Astrocyte of the spinal cord (primary cell): ENCODE results near the gene KCP.

Experiments used
- DNase-seq: peaks from one replicate; pipeline ENCODE4 v3.0.0; 2011; ENCODE audit warnings: low read depth, low spot score
- H3K4me3 ChIP-seq: 2 replicates; pipeline ENCODE4 v1.5.1; 2011; ENCODE audit warnings: low read depth, mild to moderate bottlenecking, low read length, moderate library complexity
- in situ Hi-C: cut with HindIII; loops from 2 replicates; pipeline ENCODE4 v1.10.0; 2017; ENCODE audit warnings: low sequenced_read_pairs
- TF ChIP-seq, protein P1 (sequence below): IDR thresholded peaks from 2 replicates; pipeline ENCODE4 v1.5.1; 2012; ENCODE audit warnings: low read depth, mild to moderate bottlenecking, low read length, inconsistent platforms

Gene KCP

DNA sequence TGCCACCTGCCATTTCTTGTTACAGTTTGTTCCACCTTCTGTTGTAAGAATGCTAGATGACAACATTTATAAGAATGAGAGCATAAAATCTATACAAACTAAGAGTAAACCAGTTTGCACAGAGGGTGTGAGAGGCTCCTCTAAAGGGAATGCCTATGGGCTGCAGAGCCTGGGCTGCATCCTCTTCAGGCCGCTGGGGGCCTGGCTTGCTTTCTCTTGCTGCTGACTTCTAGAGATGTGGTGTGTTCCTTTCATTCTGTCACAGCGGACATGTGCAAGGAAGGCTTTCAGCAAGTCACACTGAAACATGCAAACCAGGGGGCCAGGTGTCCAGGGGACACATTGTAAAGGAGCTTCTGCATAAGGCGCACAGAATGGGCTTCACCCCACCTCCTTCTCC, 55.0 kb downstream of the KCP start:
- TF ChIP-seq, protein P1, sequence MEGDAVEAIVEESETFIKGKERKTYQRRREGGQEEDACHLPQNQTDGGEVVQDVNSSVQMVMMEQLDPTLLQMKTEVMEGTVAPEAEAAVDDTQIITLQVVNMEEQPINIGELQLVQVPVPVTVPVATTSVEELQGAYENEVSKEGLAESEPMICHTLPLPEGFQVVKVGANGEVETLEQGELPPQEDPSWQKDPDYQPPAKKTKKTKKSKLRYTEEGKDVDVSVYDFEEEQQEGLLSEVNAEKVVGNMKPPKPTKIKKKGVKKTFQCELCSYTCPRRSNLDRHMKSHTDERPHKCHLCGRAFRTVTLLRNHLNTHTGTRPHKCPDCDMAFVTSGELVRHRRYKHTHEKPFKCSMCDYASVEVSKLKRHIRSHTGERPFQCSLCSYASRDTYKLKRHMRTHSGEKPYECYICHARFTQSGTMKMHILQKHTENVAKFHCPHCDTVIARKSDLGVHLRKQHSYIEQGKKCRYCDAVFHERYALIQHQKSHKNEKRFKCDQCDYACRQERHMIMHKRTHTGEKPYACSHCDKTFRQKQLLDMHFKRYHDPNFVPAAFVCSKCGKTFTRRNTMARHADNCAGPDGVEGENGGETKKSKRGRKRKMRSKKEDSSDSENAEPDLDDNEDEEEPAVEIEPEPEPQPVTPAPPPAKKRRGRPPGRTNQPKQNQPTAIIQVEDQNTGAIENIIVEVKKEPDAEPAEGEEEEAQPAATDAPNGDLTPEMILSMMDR: no peak
- in situ Hi-C loops: no loop called here
- H3K4me3 ChIP-seq: no peak overlapping the region
- DNase-seq: no peak

DNA sequence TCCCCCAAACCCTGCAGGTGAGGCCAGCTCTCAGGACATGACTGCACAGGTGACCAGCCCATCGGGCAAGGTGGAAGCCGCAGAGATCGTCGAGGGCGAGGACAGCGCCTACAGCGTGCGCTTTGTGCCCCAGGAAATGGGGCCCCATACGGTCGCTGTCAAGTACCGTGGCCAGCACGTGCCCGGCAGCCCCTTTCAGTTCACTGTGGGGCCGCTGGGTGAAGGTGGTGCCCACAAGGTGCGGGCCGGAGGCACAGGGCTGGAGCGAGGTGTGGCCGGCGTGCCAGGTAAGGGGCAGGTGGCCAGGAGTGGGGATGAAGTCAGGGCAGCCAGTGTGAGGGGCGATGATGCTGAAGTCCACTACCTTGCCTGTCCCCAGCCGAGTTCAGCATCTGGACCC, 56.1 kb downstream of the KCP start:
- H3K4me3 ChIP-seq: no peak overlapping the region
- TF ChIP-seq, protein P1: no peak
- DNase-seq: no peak
- in situ Hi-C loops: no loop called here

DNA sequence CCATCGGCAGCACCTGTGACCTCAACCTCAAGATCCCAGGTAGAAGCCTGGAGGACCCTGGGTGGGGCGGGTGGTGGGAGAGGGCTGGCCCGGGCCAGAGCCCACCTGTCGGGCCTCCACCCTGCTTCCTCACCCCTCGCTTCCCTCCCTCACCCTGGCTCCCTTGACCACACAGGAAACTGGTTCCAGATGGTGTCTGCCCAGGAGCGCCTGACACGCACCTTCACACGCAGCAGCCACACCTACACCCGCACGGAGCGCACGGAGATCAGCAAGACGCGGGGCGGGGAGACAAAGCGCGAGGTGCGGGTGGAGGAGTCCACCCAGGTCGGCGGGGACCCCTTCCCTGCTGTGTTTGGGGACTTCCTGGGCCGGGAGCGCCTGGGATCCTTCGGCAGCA, 56.7 kb downstream of the KCP start:
- TF ChIP-seq, protein P1: no peak
- no peak for DNase-seq
- H3K4me3 ChIP-seq: no peak overlapping the region
- in situ Hi-C loops: no loop called here

DNA sequence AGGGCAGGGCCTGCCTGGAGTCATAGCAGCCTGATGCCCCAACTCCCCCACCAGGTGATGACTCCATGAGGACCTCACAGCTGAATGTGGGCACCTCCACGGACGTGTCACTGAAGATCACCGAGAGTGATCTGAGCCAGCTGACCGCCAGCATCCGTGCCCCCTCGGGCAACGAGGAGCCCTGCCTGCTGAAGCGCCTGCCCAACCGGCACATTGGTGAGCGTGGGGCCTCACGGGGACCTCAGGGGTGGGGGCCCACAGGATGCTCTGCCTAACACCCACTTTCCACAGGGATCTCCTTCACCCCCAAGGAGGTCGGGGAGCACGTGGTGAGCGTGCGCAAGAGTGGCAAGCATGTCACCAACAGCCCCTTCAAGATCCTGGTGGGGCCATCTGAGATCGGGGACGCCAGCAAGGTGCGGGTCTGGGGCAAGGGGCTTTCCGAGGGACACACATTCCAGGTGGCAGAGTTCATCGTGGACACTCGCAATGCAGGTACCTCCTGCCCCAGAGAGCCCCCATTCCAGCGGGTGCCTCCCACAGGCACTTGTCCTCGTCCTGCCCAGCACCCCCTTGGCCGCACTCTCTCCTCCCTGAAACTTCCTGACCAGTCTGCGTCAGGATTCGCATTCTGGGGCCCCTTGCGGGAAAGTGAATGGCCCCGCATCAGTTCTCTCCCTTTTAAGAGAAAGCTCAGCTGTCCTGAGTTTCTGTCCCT, 57.8 kb downstream of the KCP start:
- TF ChIP-seq, protein P1: no peak
- H3K4me3 ChIP-seq: no peak overlapping the region
- DNase-seq: no peak
- in situ Hi-C loops: no loop called here

DNA sequence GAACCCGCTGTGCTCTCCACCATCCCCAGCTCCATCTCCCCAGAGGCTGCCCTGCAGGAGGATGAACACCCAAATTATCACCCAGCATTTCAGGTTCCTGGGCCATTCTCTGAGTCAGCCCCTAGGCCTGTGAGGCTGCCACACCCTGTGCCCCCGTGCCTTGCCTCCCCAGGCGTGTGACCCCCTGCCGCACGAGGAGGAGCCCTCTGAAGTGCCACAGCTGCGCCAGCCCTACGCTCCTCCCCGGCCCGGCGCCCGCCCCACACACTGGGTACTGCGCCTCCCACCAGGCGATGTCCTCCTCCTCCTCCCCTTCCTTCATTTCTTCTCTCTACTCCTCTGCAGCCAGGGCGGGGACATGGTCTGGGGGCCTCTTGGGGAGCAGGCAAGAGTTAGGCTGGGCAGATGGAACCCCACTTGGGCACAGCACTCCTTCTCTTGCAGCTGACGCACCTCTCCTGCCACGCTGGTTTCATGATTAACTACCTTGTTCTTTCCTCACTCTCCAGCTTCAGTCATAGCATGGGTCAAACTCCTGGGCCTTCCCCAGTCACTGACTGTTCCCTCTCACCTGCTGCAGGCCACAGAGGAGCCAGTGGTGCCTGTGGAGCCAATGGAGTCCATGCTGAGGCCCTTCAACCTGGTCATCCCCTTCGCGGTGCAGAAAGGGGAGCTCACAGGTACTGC, 60.6 kb downstream of the KCP start:
- TF ChIP-seq, protein P1: no peak
- H3K4me3 ChIP-seq: no peak overlapping the region
- no peak for DNase-seq
- in situ Hi-C loops: no loop called here

DNA sequence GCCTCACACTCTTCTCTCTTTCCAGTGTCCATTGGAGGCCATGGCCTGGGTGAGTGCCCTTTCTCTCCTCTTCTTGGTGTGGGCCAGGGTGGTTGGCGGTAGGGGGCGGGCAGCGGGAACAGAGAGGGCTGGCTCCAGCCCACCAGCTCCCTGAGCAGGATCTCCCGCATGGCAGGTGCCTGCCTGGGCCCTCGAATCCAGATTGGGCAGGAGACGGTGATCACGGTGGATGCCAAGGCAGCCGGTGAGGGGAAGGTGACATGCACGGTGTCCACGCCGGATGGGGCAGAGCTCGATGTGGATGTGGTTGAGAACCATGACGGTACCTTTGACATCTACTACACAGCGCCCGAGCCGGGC, 61.4 kb downstream of the KCP start:
- H3K4me3 ChIP-seq: no peak overlapping the region
- TF ChIP-seq, protein P1: no peak
- in situ Hi-C loops: no loop called here
- DNase-seq: no peak
